GM18519 (cell line): Measurements from ENCODE around the gene NOS3.

Experiments
- ATAC-seq: cut with Tn5 transposase; IDR thresholded peaks from one replicate; pipeline ENCODE4 v1.9.1; 2021; ENCODE audit warnings: mild to moderate bottlenecking, moderate library complexity; ENCODE audit not compliant: unreplicated experiment, low FRiP score

NOS3 gene

GRCh38 chr7:151051108-151051507, 60.3 kb downstream of the NOS3 start:
- ATAC-seq, result no peak

GRCh38 chr7:151053096-151053495, 62.3 kb downstream of the NOS3 start:
- no peak for ATAC-seq

GRCh38 chr7:151053751-151054150, 62.9 kb downstream of the NOS3 start:
- no peak for ATAC-seq

- no peak for ATAC-seq
Measured at GRCh38 chr7:151056283-151056665, 65.5 kb downstream of the NOS3 start.

GRCh38 chr7:151056666-151057505, 66.1 kb downstream of the NOS3 start:
- no peak for ATAC-seq

- ATAC-seq, result no peak
Measured at GRCh38 chr7:151057506-151057988, 66.7 kb downstream of the NOS3 start, which contains the start of gene CDK5. Gene CDK5, minus strand, starts transcription at chr7:151057897. Its CDS starts 49 bp downstream, at chr7:151057848.

GRCh38 chr7:151057989-151058780, 67.4 kb downstream of the NOS3 start:
- ATAC-seq, result peak; percentile 82

- no peak for ATAC-seq
Measured at GRCh38 chr7:151058781-151059366, 68.1 kb downstream of the NOS3 start.

GRCh38 chr7:151059367-151060112, 68.7 kb downstream of the NOS3 start, which contains the start of gene SLC4A2:
Gene SLC4A2, plus strand, starts transcription at chr7:151059589. Its CDS starts 2,399 bp downstream, at chr7:151061988.
- ATAC-seq, result no peak

GRCh38 chr7:151060113-151060415, 69.2 kb downstream of the NOS3 start:
- ATAC-seq, result no peak

- no peak for ATAC-seq
Measured at GRCh38 chr7:151060416-151061212, 69.8 kb downstream of the NOS3 start.

- ATAC-seq, result no peak
Measured at GRCh38 chr7:151061213-151062110, 70.6 kb downstream of the NOS3 start.

GRCh38 chr7:151062111-151062398, 71.2 kb downstream of the NOS3 start:
- ATAC-seq, result no peak

GRCh38 chr7:151062399-151063211, 71.8 kb downstream of the NOS3 start:
- ATAC-seq, result no peak

GRCh38 chr7:151063212-151063561, 72.4 kb downstream of the NOS3 start:
- ATAC-seq, result no peak
